Osteoblast (primary cell): ENCODE measurements around the gene DUS1L. TPM values are rescaled to one million over a fixed set of nuclear protein-coding genes. Genes with fewer than 3 reads are reported as not detected.

Experiments
- DNase-seq: peaks from one replicate; pipeline ENCODE4 v3.0.0; 2011; ENCODE audit warnings: low spot score, mixed read lengths; ENCODE audit not compliant: insufficient read length; ENCODE audit errors: missing footprints
- H2AFZ ChIP-seq: 2 replicates; pipeline ENCODE4 v1.6.0; 2011; ENCODE audit warnings: mild to moderate bottlenecking, low read length
- H3K27ac ChIP-seq: 2 replicates; pipeline ENCODE4 v1.5.1; 2011; ENCODE audit warnings: mild to moderate bottlenecking, low read depth, low read length, moderate library complexity
- H3K27me3 ChIP-seq: 2 replicates; pipeline ENCODE4 v1.6.0; 2012; ENCODE audit warnings: mild to moderate bottlenecking, control low read depth, inconsistent platforms, low read length, moderate library complexity; ENCODE audit not compliant: insufficient read depth
- H3K36me3 ChIP-seq: 2 replicates; pipeline ENCODE4 v1.5.1; 2011; ENCODE audit warnings: mild to moderate bottlenecking, low read length, control low read depth, moderate library complexity; ENCODE audit not compliant: insufficient read depth
- H3K4me1 ChIP-seq: 2 replicates; pipeline ENCODE4 v1.5.1; 2011; ENCODE audit warnings: mild to moderate bottlenecking, low read length, control low read depth, moderate library complexity; ENCODE audit not compliant: insufficient read depth
- H3K4me2 ChIP-seq: 2 replicates; pipeline ENCODE4 v1.6.0; 2011; ENCODE audit warnings: mild to moderate bottlenecking, low read length; ENCODE audit not compliant: insufficient read depth
- H3K4me3 ChIP-seq: fragments of 200-600 bp; sonication (generic); 3 replicates; pipeline ENCODE4 v1.5.1; 2012; ENCODE audit warnings: mild to moderate bottlenecking, low read length, inconsistent platforms; ENCODE audit not compliant: insufficient read depth
- H3K79me2 ChIP-seq: 2 replicates; pipeline ENCODE4 v1.6.0; 2012; ENCODE audit warnings: mild to moderate bottlenecking, low read length, control low read depth, inconsistent platforms; ENCODE audit not compliant: insufficient read depth
- H3K9me3 ChIP-seq: 2 replicates; pipeline ENCODE4 v1.5.1; 2011; ENCODE audit warnings: low read depth, low read length, control low read depth
- H4K20me1 ChIP-seq: 2 replicates; pipeline ENCODE4 v1.6.0; 2012; ENCODE audit warnings: mild to moderate bottlenecking, low read length, control low read depth; ENCODE audit not compliant: insufficient read depth
- total RNA-seq: library from RNA; depleted of rRNA; stranded (reverse); fragments of >200 nt; gene quantifications from 2 replicates; pipeline ENCODE4 v1.2.3, GENCODE V29; 2012
- TF ChIP-seq, protein P1 (sequence below): IDR thresholded peaks from 2 replicates; pipeline ENCODE4 v1.5.1; 2011; ENCODE audit warnings: mild to moderate bottlenecking, low read depth, low read length, moderate library complexity; ENCODE audit errors: extremely low read depth

Gene DUS1L
- total RNA-seq, 1 donor: 43.8 TPM

DNA sequence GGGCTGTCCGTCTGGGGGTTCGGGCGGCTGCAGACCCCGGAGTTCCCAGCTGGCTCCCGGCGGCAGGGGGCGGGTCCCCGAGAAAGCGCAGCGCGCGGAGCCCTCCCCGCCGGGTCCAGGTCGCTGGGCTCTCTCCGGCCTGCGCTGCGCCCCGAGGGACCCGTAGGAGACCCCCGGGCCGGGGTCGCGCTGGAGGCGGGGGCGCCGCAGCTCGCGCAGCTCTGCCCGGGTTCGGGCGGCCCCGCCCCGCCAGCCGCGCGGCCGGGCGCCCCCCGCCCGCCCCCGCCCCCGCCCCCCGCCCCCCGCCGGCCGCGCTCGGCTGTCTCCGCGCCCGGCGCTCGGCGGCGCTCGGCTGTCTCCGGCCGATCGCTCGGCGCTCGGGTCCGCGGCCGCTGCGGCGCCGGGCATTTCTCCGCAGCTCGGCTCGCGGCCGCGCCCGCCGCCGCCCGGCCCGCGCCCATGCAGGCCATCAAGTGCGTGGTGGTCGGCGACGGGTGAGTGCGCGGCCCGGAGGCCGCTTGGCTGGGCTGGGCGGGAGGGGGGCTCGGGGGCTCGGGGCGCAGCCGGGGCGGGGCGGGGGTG, 34.2 kb downstream of the DUS1L start, which contains the start of gene RAC3:
Gene RAC3, plus strand, starts transcription at position 376 of the 582 bp plus-strand sequence. Its CDS starts 84 bp downstream, at position 460.
- DNase-seq: peak; percentile 98
- H4K20me1 ChIP-seq: peaks cover 5% of the 10 kb centered on the region
- TF ChIP-seq, protein P1, sequence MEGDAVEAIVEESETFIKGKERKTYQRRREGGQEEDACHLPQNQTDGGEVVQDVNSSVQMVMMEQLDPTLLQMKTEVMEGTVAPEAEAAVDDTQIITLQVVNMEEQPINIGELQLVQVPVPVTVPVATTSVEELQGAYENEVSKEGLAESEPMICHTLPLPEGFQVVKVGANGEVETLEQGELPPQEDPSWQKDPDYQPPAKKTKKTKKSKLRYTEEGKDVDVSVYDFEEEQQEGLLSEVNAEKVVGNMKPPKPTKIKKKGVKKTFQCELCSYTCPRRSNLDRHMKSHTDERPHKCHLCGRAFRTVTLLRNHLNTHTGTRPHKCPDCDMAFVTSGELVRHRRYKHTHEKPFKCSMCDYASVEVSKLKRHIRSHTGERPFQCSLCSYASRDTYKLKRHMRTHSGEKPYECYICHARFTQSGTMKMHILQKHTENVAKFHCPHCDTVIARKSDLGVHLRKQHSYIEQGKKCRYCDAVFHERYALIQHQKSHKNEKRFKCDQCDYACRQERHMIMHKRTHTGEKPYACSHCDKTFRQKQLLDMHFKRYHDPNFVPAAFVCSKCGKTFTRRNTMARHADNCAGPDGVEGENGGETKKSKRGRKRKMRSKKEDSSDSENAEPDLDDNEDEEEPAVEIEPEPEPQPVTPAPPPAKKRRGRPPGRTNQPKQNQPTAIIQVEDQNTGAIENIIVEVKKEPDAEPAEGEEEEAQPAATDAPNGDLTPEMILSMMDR: no peak
- H3K9me3 ChIP-seq: no peaks in the 10 kb centered on the region
- H3K36me3 ChIP-seq: no peaks in the 10 kb centered on the region
- H3K27me3 ChIP-seq: no peaks in the 10 kb centered on the region
- H3K79me2 ChIP-seq: no peaks in the 10 kb centered on the region
- peak within 1 kb of the TSS; percentile 72 for H3K4me3 ChIP-seq
- H2AFZ ChIP-seq: peak within 1 kb of the TSS; percentile 72
- peak within 1 kb of the TSS; percentile 83 for H3K4me2 ChIP-seq
- H3K27ac ChIP-seq: no peak within 1 kb of the TSS
- H3K4me1 ChIP-seq: peaks cover 10% of the 10 kb centered on the region

DNA sequence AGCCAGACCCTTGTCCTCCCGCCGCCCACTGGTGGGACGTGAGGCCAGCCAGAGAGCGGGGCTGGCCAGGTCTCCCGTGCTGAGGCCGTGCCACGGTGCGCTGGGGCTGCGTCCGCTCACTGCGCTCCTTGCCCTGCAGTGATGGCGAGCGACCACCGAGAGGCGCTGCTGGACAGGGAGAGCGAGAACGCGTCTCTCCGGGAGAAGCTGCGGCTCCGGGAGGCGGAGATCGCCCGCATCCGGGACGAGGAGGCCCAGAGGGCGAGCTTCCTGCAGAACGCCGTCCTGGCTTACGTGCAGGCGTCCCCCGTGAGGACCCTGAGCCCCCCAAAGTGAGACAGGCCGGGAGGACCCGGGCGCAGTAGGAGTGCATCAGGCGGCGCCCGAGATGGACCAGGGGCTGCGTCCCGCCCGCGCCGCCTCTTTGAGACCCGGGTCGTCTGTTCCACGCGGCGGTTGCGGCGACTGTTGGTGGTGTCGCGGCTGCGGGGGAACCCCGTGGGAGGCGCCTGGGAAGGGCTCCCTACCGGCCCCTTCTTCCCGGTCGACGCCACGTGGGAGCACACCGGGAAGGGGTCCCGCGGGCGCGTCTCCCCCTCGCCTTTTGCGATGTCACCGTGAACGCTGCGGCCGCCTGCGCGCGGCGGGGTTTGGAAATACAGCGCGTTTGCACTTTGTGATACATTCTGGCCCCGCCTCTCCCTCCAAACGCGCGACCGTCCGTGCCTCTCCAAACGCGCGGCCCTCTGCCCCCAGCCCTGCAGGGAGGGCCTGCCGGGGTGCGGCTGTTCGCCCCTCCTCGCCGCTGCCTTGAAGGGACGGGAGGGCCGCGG, 34.9 kb downstream of the DUS1L start:
- H3K4me2 ChIP-seq: peak overlapping the region; percentile 83
- H3K79me2 ChIP-seq: no peaks in the 10 kb centered on the region
- peaks cover 7% of the 10 kb centered on the region for H3K4me1 ChIP-seq
- DNase-seq: peak; percentile 100
- no peak overlapping the region for H3K27ac ChIP-seq
- H3K9me3 ChIP-seq: no peaks in the 10 kb centered on the region
- H2AFZ ChIP-seq: peak overlapping the region; percentile 72
- peaks cover 3% of the 10 kb centered on the region for H4K20me1 ChIP-seq
- TF ChIP-seq, protein P1: peak; percentile 76
- peak overlapping the region; percentile 72 for H3K4me3 ChIP-seq
- H3K27me3 ChIP-seq: no peaks in the 10 kb centered on the region
- H3K36me3 ChIP-seq: no peaks in the 10 kb centered on the region

DNA sequence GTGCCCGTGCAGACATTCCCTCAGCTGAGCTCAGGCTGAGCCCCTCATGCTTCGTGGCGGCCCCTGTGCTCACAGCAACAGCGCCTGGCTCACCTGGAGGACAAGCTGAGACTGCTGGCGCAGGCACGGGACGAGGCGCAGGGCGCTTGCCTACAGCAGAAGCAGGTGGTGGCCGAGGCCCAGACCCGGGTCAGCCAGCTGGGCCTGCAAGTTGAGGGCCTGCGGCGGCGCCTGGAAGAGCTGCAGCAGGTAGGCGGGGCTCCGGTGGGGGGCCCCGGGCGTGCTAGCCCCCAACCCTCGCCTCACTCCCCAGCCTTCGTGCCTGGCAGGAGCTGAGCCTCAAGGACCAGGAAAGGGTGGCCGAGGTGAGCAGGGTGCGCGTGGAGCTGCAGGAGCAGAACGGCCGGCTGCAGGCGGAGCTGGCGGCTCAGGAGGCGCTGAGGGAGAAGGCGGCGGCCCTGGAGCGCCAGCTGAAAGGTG, 35.6 kb downstream of the DUS1L start:
- TF ChIP-seq, protein P1: no peak
- H3K9me3 ChIP-seq: no peaks in the 10 kb centered on the region
- no peak overlapping the region for H2AFZ ChIP-seq
- peaks cover 4% of the 10 kb centered on the region for H3K4me1 ChIP-seq
- DNase-seq: no peak
- peak overlapping the region; percentile 83 for H3K4me2 ChIP-seq
- H3K27ac ChIP-seq: no peak overlapping the region
- no peaks in the 10 kb centered on the region for H3K36me3 ChIP-seq
- H3K27me3 ChIP-seq: no peaks in the 10 kb centered on the region
- no peaks in the 10 kb centered on the region for H3K79me2 ChIP-seq
- no peak overlapping the region for H3K4me3 ChIP-seq
- H4K20me1 ChIP-seq: no peaks in the 10 kb centered on the region

DNA sequence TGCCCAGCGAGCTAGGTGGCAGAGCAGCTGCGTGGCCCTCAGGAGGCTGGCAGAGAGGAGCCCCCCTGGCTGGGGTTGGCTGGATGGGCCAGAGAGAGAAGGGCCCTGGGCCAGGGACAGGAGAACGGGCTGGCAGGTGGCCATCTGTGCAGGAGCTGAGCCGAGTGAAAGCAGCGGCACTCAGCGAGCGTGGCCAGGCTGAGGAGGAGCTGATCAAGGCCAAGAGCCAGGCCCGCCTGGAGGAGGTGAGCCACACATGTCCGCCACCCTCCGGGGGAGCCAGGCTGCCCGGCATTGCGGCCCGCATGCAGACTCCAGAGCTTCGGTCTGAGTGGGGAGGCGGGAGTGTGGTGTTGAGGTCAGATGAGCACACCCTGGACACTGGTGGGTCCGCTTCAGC, 36.2 kb downstream of the DUS1L start:
- Histone ChIP-seq H3K9me3 (no peaks in the 10 kb centered on the region), H3K36me3 (no peaks in the 10 kb centered on the region), H2AFZ (no peak overlapping the region), H3K79me2 (no peaks in the 10 kb centered on the region), H3K27me3 (no peaks in the 10 kb centered on the region), H3K27ac (no peak overlapping the region), H3K4me2 (no peak overlapping the region), H3K4me1 (peaks cover 4% of the 10 kb centered on the region), H4K20me1 (no peaks in the 10 kb centered on the region), H3K4me3 (no peak overlapping the region)
- DNase-seq: no peak
- TF ChIP-seq, protein P1: no peak
